Prostate gland (tissue), 2 donors: Measurements from ENCODE around the gene SFSWAP. TPM values are rescaled to one million over a fixed set of nuclear protein-coding genes. Genes with fewer than 3 reads are reported as not detected.

ENCODE experiments used
- DNase-seq: peaks from one replicate; pipeline ENCODE4 v3.0.0-alpha.2; 2019; ENCODE audit warnings: low spot score
- H3K27ac ChIP-seq, 2 donors: fragments of 200-600 bp; sonication (generic); 2 replicates each; pipeline ENCODE4 v1.5.1; 2017 to 2019
- H3K27me3 ChIP-seq: fragments of 200-600 bp; sonication (generic); replicated peaks from 2 replicates; pipeline ENCODE4 v1.5.1; 2019; ENCODE audit not compliant: insufficient read depth
- H3K36me3 ChIP-seq, 2 donors: fragments of 200-600 bp; sonication (generic); 1 replicate in 1 of 2; 2 replicates in 1 of 2; pipeline versions ENCODE4 v1.5.1 to v1.8.1; 2017 to 2019
- H3K4me1 ChIP-seq: fragments of 200-600 bp; sonication (generic); replicated peaks from 2 replicates; pipeline ENCODE4 v1.5.1; 2019
- H3K4me3 ChIP-seq, 2 donors: fragments of 200-600 bp; sonication (generic); 2 replicates each; pipeline ENCODE4 v1.5.1; 2017 to 2019
- H3K9me3 ChIP-seq: fragments of 200-600 bp; sonication (generic); 2 replicates; pipeline ENCODE4 v1.5.1; 2017
- CTCF ChIP-seq, 4 experiments: fragments of 200-600 bp in 2 of 4; fragments of 450-650 bp in 2 of 4; sonication (generic) in 2 of 4; IDR thresholded peaks; 1 replicate in 3 of 4; 2 replicates in 1 of 4; pipeline ENCODE4 v1.5.1; 2016 to 2019; ENCODE audit warnings: antibody characterized with exemption in 4 of 4, mild to moderate bottlenecking in 2 of 4, moderate library complexity in 2 of 4
- POLR2A ChIP-seq: fragments of 450-650 bp; IDR thresholded peaks from one replicate; pipeline ENCODE4 v1.6.1; 2016; ENCODE audit warnings: antibody characterized with exemption, mild to moderate bottlenecking
- POLR2AphosphoS5 ChIP-seq: sonication (generic); formaldehyde crosslinking; IDR thresholded peaks from one replicate; pipeline ENCODE4 v1.6.1; 2017; ENCODE audit warnings: antibody characterized with exemption
- WGBS: methylation state at CpG from one replicate; pipeline ENCODE4 v1.1.5; 2018; 5-methylcytosine and 5-hydroxymethylcytosine counted together
- intact Hi-C: fragments of 100-400 bp; cut with DNase I; formaldehyde crosslinking; loops from one replicate; pipeline ENCODE4 v1.14.2; 2022
- total RNA-seq, 2 donors: library from RNA; depleted of rRNA; stranded (reverse); fragments of >200 nt; gene quantifications; one replicate each; pipeline ENCODE4 v1.1.0, GENCODE V29; 2016

SFSWAP gene
- total RNA-seq, 2 donors from 2014 or later: 24.5 to 53.9 TPM

- Histone ChIP-seq H3K4me1 (no peaks in the 10 kb centered on the region), H3K27ac (no peak overlapping the region), H3K4me3 (no peak overlapping the region), H3K27me3 (no peaks in the 10 kb centered on the region), H3K36me3 (no peaks in the 10 kb centered on the region), H3K9me3 (no peaks in the 10 kb centered on the region)
- DNase-seq: no peak
- WGBS: 86% methylated on average over 9 of the region's 9 CpGs
- intact Hi-C loops: no loop called here
- TF ChIP-seq CTCF (IDR thresholded peaks at IDR 0.05): no peak
- TF ChIP-seq POLR2A: no peak
- TF ChIP-seq POLR2AphosphoS5: no peak
Observed at GRCh38 chr12:131764738-131765137, 53.8 kb downstream of the SFSWAP start.

DNA sequence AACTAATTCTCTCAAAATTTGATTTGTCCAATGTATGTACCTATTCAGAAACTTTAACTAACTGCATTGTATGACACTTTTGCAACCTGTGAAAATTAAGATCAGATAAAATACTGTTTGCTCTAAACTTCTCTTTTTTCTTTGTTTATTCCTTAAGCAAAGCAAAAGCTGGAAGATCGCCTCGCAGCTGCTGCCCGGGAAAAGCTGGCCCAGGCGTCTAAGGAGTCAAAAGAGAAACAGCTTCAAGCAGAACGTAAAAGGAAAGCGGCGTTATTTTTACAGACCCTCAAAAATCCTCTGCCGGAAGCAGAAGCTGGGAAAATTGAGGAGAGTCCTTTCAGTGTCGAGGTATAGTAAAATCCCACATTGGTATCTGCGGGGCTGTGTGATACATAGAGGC is 55.1 kb downstream of the SFSWAP start:
- Histone ChIP-seq H3K4me3 (no peak overlapping the region), H3K27ac (no peak overlapping the region), H3K9me3 (no peaks in the 10 kb centered on the region), H3K4me1 (no peaks in the 10 kb centered on the region), H3K27me3 (no peaks in the 10 kb centered on the region), H3K36me3 (no peaks in the 10 kb centered on the region)
- no peak for TF ChIP-seq POLR2AphosphoS5
- intact Hi-C loops: no loop called here
- no peak for DNase-seq
- WGBS: 79% methylated on average over 10 of the region's 10 CpGs

- WGBS: 85% methylated on average over 13 of the region's 17 CpGs
- TF ChIP-seq POLR2A (no peak), CTCF (IDR thresholded peaks at IDR 0.05) (no peak)
- no peaks in the 10 kb centered on the region for H3K36me3 ChIP-seq
- no peak for DNase-seq
- H3K9me3 ChIP-seq: no peaks in the 10 kb centered on the region
- H3K27me3 ChIP-seq: no peaks in the 10 kb centered on the region
- no peaks in the 10 kb centered on the region for H3K4me1 ChIP-seq
- H3K4me3 ChIP-seq: no peak overlapping the region
- no peak overlapping the region for H3K27ac ChIP-seq
- intact Hi-C loops: no loop called here
Observed at GRCh38 chr12:131766382-131767107, 55.7 kb downstream of the SFSWAP start.

- intact Hi-C loops: no loop called here
- WGBS: 92% methylated on average over 10 of the region's 12 CpGs
- TF ChIP-seq POLR2A (no peak), CTCF (IDR thresholded peaks at IDR 0.05) (no peak), POLR2AphosphoS5 (no peak)
- Histone ChIP-seq H3K4me1 (no peaks in the 10 kb centered on the region), H3K4me3 (no peak overlapping the region), H3K9me3 (no peaks in the 10 kb centered on the region), H3K27ac (no peak overlapping the region), H3K36me3 (no peaks in the 10 kb centered on the region), H3K27me3 (no peaks in the 10 kb centered on the region)
- no peak for DNase-seq
Observed at GRCh38 chr12:131770120-131770519, 59.2 kb downstream of the SFSWAP start.

GRCh38 chr12:131771965-131772364 is 61.1 kb downstream of the SFSWAP start:
- H3K4me3 ChIP-seq: no peak overlapping the region
- TF ChIP-seq POLR2AphosphoS5 (no peak), CTCF (IDR thresholded peaks at IDR 0.05) (no peak), POLR2A (no peak)
- DNase-seq: no peak
- WGBS: 91% methylated on average over 10 of the region's 10 CpGs
- intact Hi-C loops: no loop called here
- H3K36me3 ChIP-seq: no peaks in the 10 kb centered on the region
- H3K4me1 ChIP-seq: no peaks in the 10 kb centered on the region
- H3K27ac ChIP-seq: no peak overlapping the region
- no peaks in the 10 kb centered on the region for H3K9me3 ChIP-seq
- no peaks in the 10 kb centered on the region for H3K27me3 ChIP-seq
